GM19468 (cell line): ENCODE data around the gene EXOSC3.
"Not testable (repeated sequence)": the region's sequence is repeated elsewhere in the genome, so short reads cannot be mapped to it uniquely, and the experiment has no call there.

Experiments used
- ATAC-seq: cut with Tn5 transposase; IDR thresholded peaks from one replicate; pipeline ENCODE4 v1.9.1; 2021; ENCODE audit warnings: mild to moderate bottlenecking, moderate library complexity, moderate number of reproducible peaks; ENCODE audit not compliant: unreplicated experiment; ENCODE audit errors: extremely low read depth

Gene EXOSC3

GRCh38 chr9:37784616-37785483, at the start of gene EXOSC3:
Gene EXOSC3 (minus strand): TSS chr9:37785064. CDS start chr9:37785044, 20 bp downstream.
- peak; percentile 79 for ATAC-seq

GRCh38 chr9:37827483-37828165, 42.8 kb upstream of the EXOSC3 start:
- no peak for ATAC-seq

GRCh38 chr9:37825174-37825573, 40.3 kb upstream of the EXOSC3 start:
- not testable (repeated sequence) for ATAC-seq

GRCh38 chr9:37820142-37820541, 35.3 kb upstream of the EXOSC3 start:
- ATAC-seq = no peak

GRCh38 chr9:37818849-37819248, 34.0 kb upstream of the EXOSC3 start:
- no peak for ATAC-seq

GRCh38 chr9:37812773-37813379, 28.0 kb upstream of the EXOSC3 start:
- ATAC-seq = no peak

- ATAC-seq = no peak
Measured at GRCh38 chr9:37811906-37812476, 27.1 kb upstream of the EXOSC3 start.

GRCh38 chr9:37809676-37810075, 24.8 kb upstream of the EXOSC3 start:
- ATAC-seq = not testable (repeated sequence)

GRCh38 chr9:37806271-37806670, 21.4 kb upstream of the EXOSC3 start:
- ATAC-seq = no peak

- no peak for ATAC-seq
Measured at GRCh38 chr9:37801959-37802711, 17.3 kb upstream of the EXOSC3 start.

- no peak for ATAC-seq
Measured at GRCh38 chr9:37801287-37801850, 16.5 kb upstream of the EXOSC3 start.

- peak; percentile 38 for ATAC-seq
Measured at GRCh38 chr9:37800631-37801286, 15.9 kb upstream of the EXOSC3 start, which contains the start of gene DCAF10. Gene DCAF10 (plus strand): TSS chr9:37800797. CDS start chr9:37800867, 70 bp downstream.

- ATAC-seq = no peak
Measured at GRCh38 chr9:37798677-37799076, 13.8 kb upstream of the EXOSC3 start.

- no peak for ATAC-seq
Measured at GRCh38 chr9:37796232-37796631, 11.4 kb upstream of the EXOSC3 start.

- no peak for ATAC-seq
Measured at GRCh38 chr9:37792122-37792521, 7.3 kb upstream of the EXOSC3 start.

- no peak for ATAC-seq
Measured at GRCh38 chr9:37790096-37790495, 5.2 kb upstream of the EXOSC3 start.

- ATAC-seq = no peak
Measured at GRCh38 chr9:37788332-37788731, 3.5 kb upstream of the EXOSC3 start.

GRCh38 chr9:37787059-37787458, 2.2 kb upstream of the EXOSC3 start:
- no peak for ATAC-seq

GRCh38 chr9:37784291-37784615, 611 bp downstream of the EXOSC3 start:
- ATAC-seq = no peak
